PC-9 (cell line): ENCODE data around the gene B9D1. TPM values are rescaled to one million over a fixed set of nuclear protein-coding genes. Genes with fewer than 3 reads are reported as not detected.

Source experiments
- BruUV-seq: library from RNA; stranded (reverse); fragments of 400-500 nt; replicated peaks from 2 replicates; lab custom pipeline; 2021; lab: Mats Ljungman, UMichigan
- CTCF ChIA-PET: fragments of 300-600 bp; sonication (Branson Sonifier 250); formaldehyde crosslinking; loops from one replicate; lab custom pipeline; 2022; ENCODE audit warnings: antibody characterized with exemption; lab: Charles Lee
- POLR2A ChIA-PET: fragments of 300-600 bp; sonication (Branson Sonifier 250); formaldehyde crosslinking; loops from one replicate; lab custom pipeline; 2022; ENCODE audit warnings: antibody characterized with exemption; ENCODE audit not compliant: unreplicated experiment; lab: Charles Lee
- DNase-seq, 2 experiments: peaks; one replicate each; pipeline versions ENCODE4 v3.0.0 to v3.0.0-alpha.2; 2015 to 2022; ENCODE audit warnings: mixed read lengths in 1 of 2
- H2AFZ ChIP-seq: fragments of 200-600 bp; sonication (generic); 2 replicates; pipeline ENCODE4 v1.8.1; 2017; ENCODE audit warnings: antibody characterized with exemption
- H3F3A ChIP-seq: fragments of 200-600 bp; sonication (generic); 2 replicates; pipeline ENCODE4 v1.8.1; 2017; ENCODE audit warnings: antibody characterized with exemption, mild to moderate bottlenecking, low read depth; ENCODE audit not compliant: insufficient read depth
- H3K27ac ChIP-seq: fragments of 200-600 bp; sonication (generic); 2 replicates; pipeline ENCODE4 v1.6.1; 2016; ENCODE audit warnings: mixed run types
- H3K27me3 ChIP-seq: fragments of 200-600 bp; sonication (generic); 2 replicates; pipeline ENCODE4 v1.6.1; 2016; ENCODE audit warnings: low read depth, mixed run types; ENCODE audit not compliant: insufficient read depth
- H3K36me3 ChIP-seq: fragments of 200-600 bp; sonication (generic); 2 replicates; pipeline ENCODE4 v1.6.1; 2016; ENCODE audit warnings: low read depth, mixed run types
- H3K4me1 ChIP-seq: fragments of 200-600 bp; sonication (generic); replicated peaks from 2 replicates; pipeline ENCODE4 v1.6.1; 2016; ENCODE audit warnings: mixed run types; ENCODE audit not compliant: insufficient read depth
- H3K4me2 ChIP-seq: fragments of 200-600 bp; sonication (generic); 2 replicates; pipeline ENCODE4 v1.6.1; 2017; ENCODE audit warnings: mixed run types
- H3K4me3 ChIP-seq: fragments of 200-600 bp; sonication (generic); 2 replicates; pipeline ENCODE4 v1.6.1; 2016; ENCODE audit warnings: mixed run types
- H3K79me2 ChIP-seq: fragments of 200-600 bp; sonication (generic); 2 replicates; pipeline ENCODE4 v1.6.1; 2017; ENCODE audit warnings: low read depth, mixed run types
- H3K9me2 ChIP-seq: fragments of 200-600 bp; sonication (generic); 2 replicates; pipeline ENCODE4 v1.8.1; 2017; ENCODE audit warnings: mild to moderate bottlenecking; ENCODE audit not compliant: insufficient read depth
- H3K9me3 ChIP-seq: fragments of 200-600 bp; sonication (generic); 2 replicates; pipeline ENCODE4 v1.8.1; 2016; ENCODE audit warnings: low read depth; ENCODE audit not compliant: insufficient read depth
- H4K20me1 ChIP-seq: fragments of 200-600 bp; sonication (generic); 2 replicates; pipeline ENCODE4 v1.8.1; 2017; ENCODE audit not compliant: insufficient read depth
- CTCF ChIP-seq: fragments of 200-600 bp; sonication (generic); conservative IDR thresholded peaks from 2 replicates; pipeline ENCODE4 v1.6.1; 2017; ENCODE audit warnings: mixed run types, antibody characterized with exemption, mild to moderate bottlenecking, moderate library complexity
- EZH2 ChIP-seq: fragments of 200-600 bp; sonication (generic); IDR thresholded peaks from 2 replicates; pipeline ENCODE4 v1.8.0; 2017; ENCODE audit warnings: antibody characterized with exemption, low read depth
- intact Hi-C: fragments of 100-400 bp; cut with micrococcal nuclease; formaldehyde crosslinking; loops from one replicate; pipeline ENCODE4 v1.10.0; 2022; ENCODE audit not compliant: unreplicated experiment
- total RNA-seq: library from RNA; stranded (reverse); gene quantifications from 2 replicates; pipeline ENCODE4 v1.2.3, GENCODE V29; 2021

The B9D1 gene
- total RNA-seq, 1 experiment from 2014 or later: 40.2 TPM

- H3K4me1 ChIP-seq: no peaks in the 10 kb centered on the region
- peaks cover 15% of the 10 kb centered on the region; the same call in 1 of the 2 replicates for H3K36me3 ChIP-seq
- ChIA-PET CTCF (no interaction called here), POLR2A (no interaction called here)
- no peaks in the 10 kb centered on the region; the same call in 1 of the 2 replicates for H4K20me1 ChIP-seq
- no peaks in the 10 kb centered on the region for H3K27me3 ChIP-seq
- intact Hi-C loops: no loop called here
- TF ChIP-seq EZH2 (no peak), CTCF (no peak)
- H3K9me3 ChIP-seq: peaks cover 3% of the 10 kb centered on the region; the same call in 1 of the 2 replicates
- no peaks in the 10 kb centered on the region for H3K9me2 ChIP-seq
- H3K4me3 ChIP-seq: no peak overlapping the region
- no TSS peak for BruUV-seq
- peaks cover 5% of the 10 kb centered on the region for H3F3A ChIP-seq
- no peak overlapping the region for H2AFZ ChIP-seq
- DNase-seq: no peak
- no peak overlapping the region for H3K27ac ChIP-seq
- no peak overlapping the region for H3K4me2 ChIP-seq
- no peaks in the 10 kb centered on the region for H3K79me2 ChIP-seq
Measured at GRCh38 chr17:19319771-19320505, 42.6 kb downstream of the B9D1 start.

- DNase-seq: no peak
- BruUV-seq: no TSS peak
- Histone ChIP-seq H3K27me3 (no peaks in the 10 kb centered on the region), H3K9me2 (no peaks in the 10 kb centered on the region), H4K20me1 (no peaks in the 10 kb centered on the region; the same call in 1 of the 2 replicates), H3K79me2 (no peaks in the 10 kb centered on the region), H2AFZ (no peak overlapping the region), H3K36me3 (peaks cover 11% of the 10 kb centered on the region; the same call in 1 of the 2 replicates), H3F3A (no peaks in the 10 kb centered on the region), H3K4me1 (no peaks in the 10 kb centered on the region), H3K4me2 (no peak overlapping the region), H3K9me3 (no peaks in the 10 kb centered on the region), H3K4me3 (no peak overlapping the region), H3K27ac (no peak overlapping the region)
- CTCF ChIA-PET: no interaction called here
- intact Hi-C loops: no loop called here
- TF ChIP-seq CTCF (no peak), EZH2 (no peak)
- POLR2A ChIA-PET: interaction anchor here (0.7 kb wide), 1 partner anchor 60 kb away, joined by 4 read pairs; the partner anchor contains the start of gene MAPK7
Measured at GRCh38 chr17:19318611-19319010, 43.9 kb downstream of the B9D1 start.

- intact Hi-C loops: no loop called here
- H2AFZ ChIP-seq: no peak overlapping the region
- no peak overlapping the region for H3K27ac ChIP-seq
- TF ChIP-seq EZH2 (no peak), CTCF (no peak)
- H3K4me2 ChIP-seq: no peak overlapping the region
- no peaks in the 10 kb centered on the region for H3K4me1 ChIP-seq
- DNase-seq: peak in 1 of 2 experiments; percentile 70
- H3K4me3 ChIP-seq: no peak overlapping the region
- no TSS peak for BruUV-seq
- POLR2A ChIA-PET: interaction anchor here (0.7 kb wide), 1 partner anchor 217 kb away, joined by 4 read pairs; no protein-coding TSS in a partner anchor
- H3K27me3 ChIP-seq: no peaks in the 10 kb centered on the region
- peaks cover 11% of the 10 kb centered on the region; the same call in 1 of the 2 replicates for H3K36me3 ChIP-seq
- H3K9me3 ChIP-seq: no peaks in the 10 kb centered on the region
- H3K9me2 ChIP-seq: no peaks in the 10 kb centered on the region
- CTCF ChIA-PET: no interaction called here
- H3K79me2 ChIP-seq: no peaks in the 10 kb centered on the region
- H4K20me1 ChIP-seq: no peaks in the 10 kb centered on the region; the same call in 1 of the 2 replicates
- H3F3A ChIP-seq: no peaks in the 10 kb centered on the region
Measured at GRCh38 chr17:19317359-19318095, 45.0 kb downstream of the B9D1 start.
